Measurements from ENCODE around the gene ALG8. TPM values are rescaled to one million over a fixed set of nuclear protein-coding genes. Genes with fewer than 3 reads are reported as not detected.

ALG8 gene
- total and polyA plus RNA-seq, 2 of the 8 experiments (the other 6 are each of a cell fraction or from before 2014, with no cell fraction given) = 66.7 to 84.3 TPM

- no peak for TF ChIP-seq CHD7 (IDR thresholded peaks at IDR 0.05; ENCODE audit: insufficient replicate concordance, low read length)
- TF ChIP-seq BCL11A (IDR thresholded peaks at IDR 0.05; ENCODE audit: low read depth in 2 of 2, low read length in 2 of 2) = no peak
- TF ChIP-seq FOSL1 (IDR thresholded peaks at IDR 0.05; ENCODE audit: insufficient read depth, low read depth, low read length) = no peak
- no peak for TF ChIP-seq ATF2 (IDR thresholded peaks at IDR 0.05; ENCODE audit: low read length)
- no peak for TF ChIP-seq TAF7 (optimal IDR thresholded peaks at IDR 0.05; ENCODE audit: borderline replicate concordance, low read depth, low read length)
- no peak for TF ChIP-seq HDAC2 (IDR thresholded peaks at IDR 0.05; ENCODE audit: borderline replicate concordance in 1 of 2, low read depth in 2 of 2, low read length in 2 of 2)
- TF ChIP-seq SP4 (IDR thresholded peaks at IDR 0.05; ENCODE audit: low read length) = no peak
- no peak for TF ChIP-seq MAX (IDR thresholded peaks at IDR 0.05)
- no peak for TF ChIP-seq MAFK (IDR thresholded peaks at IDR 0.05; ENCODE audit: low read depth, low read length)
Observed at GRCh38 chr11:78082146-78082545, 57.3 kb downstream of the ALG8 start (continued).
